Duodenal mucosa (tissue), 2 donors: ENCODE measurements around the gene DIAPH2.

Experiments used
- H3K27ac ChIP-seq: one replicate; pipeline ENCODE4 v1.7.0; 2013; ENCODE audit warnings: low read depth, low read length
- H3K27me3 ChIP-seq, 2 donors: one replicate each; pipeline ENCODE4 v1.7.0; 2013; ENCODE audit warnings: low read length in 2 of 2, control low read depth in 1 of 2; ENCODE audit not compliant: insufficient read depth in 2 of 2, control insufficient read depth in 1 of 2
- H3K36me3 ChIP-seq, 2 donors: one replicate each; pipeline ENCODE4 v1.7.0; 2013; ENCODE audit warnings: low read length in 2 of 2, control low read depth in 1 of 2; ENCODE audit not compliant: insufficient read depth in 2 of 2, control insufficient read depth in 1 of 2
- H3K4me1 ChIP-seq, 2 donors: one replicate each; pipeline ENCODE4 v1.7.0; 2013; ENCODE audit warnings: low read length in 2 of 2, control low read depth in 1 of 2; ENCODE audit not compliant: insufficient read depth in 2 of 2, control insufficient read depth in 1 of 2
- H3K4me3 ChIP-seq, 2 donors: one replicate each; pipeline ENCODE4 v1.7.0; 2013; ENCODE audit warnings: low read length in 2 of 2, low read depth in 1 of 2
- H3K9ac ChIP-seq, 2 donors: one replicate each; pipeline ENCODE4 v1.7.0; 2013; ENCODE audit warnings: low read length in 2 of 2, low read depth in 1 of 2
- H3K9me3 ChIP-seq, 2 donors: one replicate each; pipeline ENCODE4 v1.7.0; 2013; ENCODE audit warnings: low read length in 2 of 2, control low read depth in 1 of 2; ENCODE audit not compliant: control insufficient read depth in 1 of 2

Gene DIAPH2

GRCh38 chrX:97372001-97372766 is 687.5 kb downstream of the DIAPH2 start:
- H3K36me3 ChIP-seq = no peaks in the 10 kb centered on the region
- no peak overlapping the region for H3K27ac ChIP-seq
- H3K4me1 ChIP-seq = no peaks in the 10 kb centered on the region
- H3K27me3 ChIP-seq = no peaks in the 10 kb centered on the region
- H3K4me3 ChIP-seq = no peak overlapping the region
- no peaks in the 10 kb centered on the region for H3K9me3 ChIP-seq
- H3K9ac ChIP-seq = no peak overlapping the region

- H3K27ac ChIP-seq = no peak overlapping the region
- H3K27me3 ChIP-seq = no peaks in the 10 kb centered on the region
- H3K36me3 ChIP-seq = no peaks in the 10 kb centered on the region
- H3K9ac ChIP-seq = no peak overlapping the region
- H3K9me3 ChIP-seq = no peaks in the 10 kb centered on the region
- no peak overlapping the region for H3K4me3 ChIP-seq
- H3K4me1 ChIP-seq = no peaks in the 10 kb centered on the region
These were observed 689.6 kb downstream of the DIAPH2 start for GRCh38 chrX:97374266-97374665.

- no peaks in the 10 kb centered on the region for H3K36me3 ChIP-seq
- H3K9ac ChIP-seq = no peak overlapping the region
- H3K27me3 ChIP-seq = no peaks in the 10 kb centered on the region
- H3K4me3 ChIP-seq = no peak overlapping the region
- H3K9me3 ChIP-seq = no peaks in the 10 kb centered on the region
- no peaks in the 10 kb centered on the region for H3K4me1 ChIP-seq
- no peak overlapping the region for H3K27ac ChIP-seq
These were observed 695.6 kb downstream of the DIAPH2 start for GRCh38 chrX:97380200-97380599.

- no peaks in the 10 kb centered on the region for H3K4me1 ChIP-seq
- no peak overlapping the region for H3K4me3 ChIP-seq
- no peak overlapping the region for H3K9ac ChIP-seq
- no peak overlapping the region for H3K27ac ChIP-seq
- no peaks in the 10 kb centered on the region for H3K27me3 ChIP-seq
- H3K9me3 ChIP-seq = no peaks in the 10 kb centered on the region
- no peaks in the 10 kb centered on the region for H3K36me3 ChIP-seq
These were observed 700.0 kb downstream of the DIAPH2 start for GRCh38 chrX:97384685-97385084.

- no peak overlapping the region for H3K9ac ChIP-seq
- no peaks in the 10 kb centered on the region for H3K9me3 ChIP-seq
- no peak overlapping the region for H3K4me3 ChIP-seq
- H3K36me3 ChIP-seq = no peaks in the 10 kb centered on the region
- no peaks in the 10 kb centered on the region for H3K4me1 ChIP-seq
- H3K27ac ChIP-seq = no peak overlapping the region
- H3K27me3 ChIP-seq = no peaks in the 10 kb centered on the region
These were observed 702.4 kb downstream of the DIAPH2 start for GRCh38 chrX:97387004-97387403.

- no peaks in the 10 kb centered on the region for H3K4me1 ChIP-seq
- H3K27ac ChIP-seq = no peak overlapping the region
- no peak overlapping the region for H3K9ac ChIP-seq
- H3K4me3 ChIP-seq = no peak overlapping the region
- no peaks in the 10 kb centered on the region for H3K27me3 ChIP-seq
- H3K9me3 ChIP-seq = no peaks in the 10 kb centered on the region
- no peaks in the 10 kb centered on the region for H3K36me3 ChIP-seq
These were observed 705.1 kb downstream of the DIAPH2 start for GRCh38 chrX:97389761-97390192.

- Histone ChIP-seq H3K9ac (no peak overlapping the region), H3K36me3 (no peaks in the 10 kb centered on the region), H3K9me3 (no peaks in the 10 kb centered on the region), H3K4me1 (no peaks in the 10 kb centered on the region), H3K27me3 (no peaks in the 10 kb centered on the region), H3K4me3 (no peak overlapping the region), H3K27ac (no peak overlapping the region)
These were observed 712.7 kb downstream of the DIAPH2 start for GRCh38 chrX:97397371-97397770.

GRCh38 chrX:97398030-97398551 is 713.4 kb downstream of the DIAPH2 start:
- Histone ChIP-seq H3K9me3 (no peaks in the 10 kb centered on the region), H3K4me1 (no peaks in the 10 kb centered on the region), H3K27me3 (no peaks in the 10 kb centered on the region), H3K9ac (no peak overlapping the region), H3K4me3 (no peak overlapping the region), H3K27ac (no peak overlapping the region), H3K36me3 (no peaks in the 10 kb centered on the region)

- no peaks in the 10 kb centered on the region for H3K4me1 ChIP-seq
- no peaks in the 10 kb centered on the region for H3K27me3 ChIP-seq
- H3K27ac ChIP-seq = no peak overlapping the region
- H3K36me3 ChIP-seq = no peaks in the 10 kb centered on the region
- H3K9ac ChIP-seq = no peak overlapping the region
- no peak overlapping the region for H3K4me3 ChIP-seq
- no peaks in the 10 kb centered on the region for H3K9me3 ChIP-seq
These were observed 714.8 kb downstream of the DIAPH2 start for GRCh38 chrX:97399400-97399799.

- Histone ChIP-seq H3K9ac (no peak overlapping the region), H3K9me3 (no peaks in the 10 kb centered on the region), H3K4me1 (no peaks in the 10 kb centered on the region), H3K27ac (no peak overlapping the region), H3K36me3 (no peaks in the 10 kb centered on the region), H3K27me3 (no peaks in the 10 kb centered on the region), H3K4me3 (no peak overlapping the region)
These were observed 715.9 kb downstream of the DIAPH2 start for GRCh38 chrX:97400492-97400891.
